IMR-90 (cell line): ENCODE results near the gene TUBA3C. TPM values are rescaled to one million over a fixed set of nuclear protein-coding genes. Genes with fewer than 3 reads are reported as not detected.

Experiments
- ATAC-seq: fragments of 200-7000 bp; cut with Tn5 transposase; 2 replicates; pipeline ENCODE4 v1.9.1; 2020; ENCODE audit warnings: low read depth, mild to moderate bottlenecking, moderate library complexity
- BruUV-seq: library from RNA; stranded (reverse); fragments of 400-500 nt; replicated peaks from 2 replicates; lab custom pipeline; 2021; lab: Mats Ljungman, UMichigan
- CTCF ChIA-PET: fragments of 300-600 bp; formaldehyde crosslinking; extraction: SDS; loops from one replicate; lab custom pipeline; 2021; ENCODE audit warnings: antibody characterized with exemption; lab: Yijun Ruan, JAX
- POLR2A ChIA-PET: fragments of 300-600 bp; sonication (Branson Sonifier 250); formaldehyde crosslinking; loops from one replicate; lab custom pipeline; 2022; ENCODE audit warnings: antibody characterized with exemption; ENCODE audit not compliant: unreplicated experiment; lab: Charles Lee
- DNase-seq: peaks from one replicate; pipeline ENCODE4 v3.0.0; 2013
- H2AFZ ChIP-seq: replicated peaks from 2 replicates; pipeline ENCODE3; 2013; ENCODE audit warnings: low read length, mild to moderate bottlenecking; ENCODE audit not compliant: poor library complexity
- H2AK5ac ChIP-seq: 2 replicates; pipeline ENCODE4 v1.6.1; 2013; ENCODE audit warnings: low read depth, low read length, inconsistent platforms
- H2AK9ac ChIP-seq: replicated peaks from 2 replicates; pipeline ENCODE3; 2013; ENCODE audit warnings: mild to moderate bottlenecking, low read depth, low read length, moderate library complexity; ENCODE audit not compliant: poor library complexity
- H2BK120ac ChIP-seq: 2 replicates; pipeline ENCODE4 v1.6.1; 2013; ENCODE audit warnings: low read depth, low read length, inconsistent platforms
- H2BK15ac ChIP-seq: 3 replicates; pipeline ENCODE4 v1.6.1; 2013; ENCODE audit warnings: low read depth, low read length, inconsistent platforms
- H2BK20ac ChIP-seq: 2 replicates; pipeline ENCODE4 v1.6.1; 2013; ENCODE audit warnings: low read depth, mild to moderate bottlenecking, inconsistent platforms, low read length, moderate library complexity
- H2BK5ac ChIP-seq: 2 replicates; pipeline ENCODE4 v1.6.1; 2013; ENCODE audit warnings: mild to moderate bottlenecking, low read depth, low read length, inconsistent platforms; ENCODE audit not compliant: poor library complexity, severe bottlenecking
- H3K14ac ChIP-seq: replicated peaks from 2 replicates; pipeline ENCODE4 v1.6.1; 2013; ENCODE audit warnings: low read depth, low read length, inconsistent platforms
- H3K18ac ChIP-seq: 2 replicates; pipeline ENCODE4 v1.6.1; 2013; ENCODE audit warnings: low read depth, low read length, control low read depth
- H3K23ac ChIP-seq: 2 replicates; pipeline ENCODE4 v1.6.1; 2013; ENCODE audit warnings: low read depth, low read length, inconsistent platforms
- H3K27ac ChIP-seq: 2 replicates; pipeline ENCODE4 v1.5.1; 2013; ENCODE audit warnings: mild to moderate bottlenecking, control low read depth, low read length; ENCODE audit not compliant: insufficient read depth
- H3K27me3 ChIP-seq: 2 replicates; pipeline ENCODE4 v1.6.1; 2013; ENCODE audit warnings: low read length; ENCODE audit not compliant: control insufficient read depth, insufficient read depth
- H3K36me3 ChIP-seq: 2 replicates; pipeline ENCODE4 v1.6.1; 2013; ENCODE audit warnings: low read length, mixed read lengths; ENCODE audit not compliant: control insufficient read depth, insufficient read depth
- H3K4ac ChIP-seq: 2 replicates; pipeline ENCODE4 v1.6.1; 2013; ENCODE audit warnings: low read depth, low read length, inconsistent platforms
- H3K4me1 ChIP-seq: 2 replicates; pipeline ENCODE4 v1.6.1; 2013; ENCODE audit warnings: low read length, mixed read lengths; ENCODE audit not compliant: control insufficient read depth, insufficient read depth
- H3K4me2 ChIP-seq: 2 replicates; pipeline ENCODE4 v1.6.1; 2013; ENCODE audit warnings: low read depth, mild to moderate bottlenecking, control low read depth, low read length, moderate library complexity
- H3K4me3 ChIP-seq: 2 replicates; pipeline ENCODE4 v1.5.1; 2013; ENCODE audit warnings: low read depth, mild to moderate bottlenecking, control low read depth, low read length, moderate library complexity; ENCODE audit not compliant: insufficient read depth
- H3K56ac ChIP-seq: 2 replicates; pipeline ENCODE4 v1.6.1; 2013; ENCODE audit warnings: low read length, inconsistent platforms; ENCODE audit not compliant: insufficient read depth; ENCODE audit errors: extremely low read depth
- H3K79me1 ChIP-seq, 2 experiments: 2 replicates each; pipeline ENCODE4 v1.6.1; 2013; ENCODE audit warnings: low read length in 2 of 2, inconsistent platforms in 1 of 2, low read depth in 1 of 2
- H3K9ac ChIP-seq: 2 replicates; pipeline ENCODE4 v1.6.1; 2013; ENCODE audit warnings: low read depth, low read length, control low read depth
- H3K9me1 ChIP-seq: 2 replicates; pipeline ENCODE4 v1.6.1; 2013; ENCODE audit warnings: low read length, inconsistent platforms; ENCODE audit not compliant: insufficient read depth
- H3K9me3 ChIP-seq: 2 replicates; pipeline ENCODE4 v1.6.1; 2013; ENCODE audit warnings: low read length; ENCODE audit not compliant: control insufficient read depth, insufficient read depth
- H4K20me1 ChIP-seq: 2 replicates; pipeline ENCODE4 v1.6.1; 2013; ENCODE audit warnings: low read length, inconsistent platforms; ENCODE audit not compliant: insufficient read depth
- H4K5ac ChIP-seq: 2 replicates; pipeline ENCODE4 v1.6.1; 2013; ENCODE audit warnings: mild to moderate bottlenecking, low read depth, low read length, control low read depth
- H4K8ac ChIP-seq, 2 experiments: 2 replicates each; pipeline ENCODE4 v1.6.1; 2013; ENCODE audit warnings: low read depth in 2 of 2, low read length in 2 of 2, control low read depth in 1 of 2, inconsistent platforms in 1 of 2
- H4K91ac ChIP-seq: 2 replicates; pipeline ENCODE4 v1.6.1; 2013; ENCODE audit warnings: low read depth, low read length, inconsistent platforms; ENCODE audit not compliant: insufficient read depth
- BHLHE40 ChIP-seq: fragments of 150-350 bp; IDR thresholded peaks from 2 replicates; pipeline ENCODE4 v1.6.1; 2016; ENCODE audit warnings: mild to moderate bottlenecking, low read depth, low read length
- CEBPB ChIP-seq: IDR thresholded peaks from 2 replicates; pipeline ENCODE4 v1.6.1; 2012; ENCODE audit warnings: low read depth, low read length, improper control_type of control experiment
- CHD1 ChIP-seq: IDR thresholded peaks from 2 replicates; pipeline ENCODE4 v1.6.1; 2012; ENCODE audit warnings: low read depth, low read length, improper control_type of control experiment
- FOS ChIP-seq: fragments of 150-350 bp; IDR thresholded peaks from 2 replicates; pipeline ENCODE4 v1.6.1; 2016; ENCODE audit warnings: low read depth, low read length
- MAFK ChIP-seq: IDR thresholded peaks from 2 replicates; pipeline ENCODE4 v1.6.1; 2012; ENCODE audit warnings: low read depth, low read length, improper control_type of control experiment
- MAZ ChIP-seq: IDR thresholded peaks from 2 replicates; pipeline ENCODE4 v1.6.1; 2012; ENCODE audit warnings: low read depth, mild to moderate bottlenecking, low read length, improper control_type of control experiment, moderate library complexity, borderline replicate concordance
- MXI1 ChIP-seq: IDR thresholded peaks from 2 replicates; pipeline ENCODE4 v1.6.1; 2012; ENCODE audit warnings: low read depth, mild to moderate bottlenecking, low read length, moderate library complexity, borderline replicate concordance
- NFE2L2 ChIP-seq: fragments of 150-350 bp; IDR thresholded peaks from 2 replicates; pipeline ENCODE4 v1.6.1; 2016; ENCODE audit warnings: low read depth, mild to moderate bottlenecking, low read length
- POLR2A ChIP-seq: IDR thresholded peaks from 2 replicates; pipeline ENCODE4 v1.6.1; 2012; ENCODE audit warnings: mild to moderate bottlenecking, low read depth, low read length
- RAD21 ChIP-seq: IDR thresholded peaks from 2 replicates; pipeline ENCODE4 v1.6.1; 2012; ENCODE audit warnings: low read length, improper control_type of control experiment
- RCOR1 ChIP-seq: IDR thresholded peaks from 2 replicates; pipeline ENCODE4 v1.6.1; 2012; ENCODE audit warnings: mild to moderate bottlenecking, low read length, improper control_type of control experiment; ENCODE audit not compliant: insufficient replicate concordance
- RFX5 ChIP-seq: IDR thresholded peaks from 2 replicates; pipeline ENCODE4 v1.8.0; 2012; ENCODE audit warnings: low read depth, mild to moderate bottlenecking, low read length, moderate library complexity
- SMC3 ChIP-seq: fragments of 150-350 bp; IDR thresholded peaks from 2 replicates; pipeline ENCODE4 v1.6.1; 2016; ENCODE audit warnings: low read depth, mild to moderate bottlenecking, antibody characterized with exemption, low read length, moderate library complexity
- WGBS, 2 experiments: methylation state at CpG; one replicate each; pipeline versions ENCODE4 v1.1.5 to v1.1.7; 2013; ENCODE audit warnings: missing lambda C conversion rate in 2 of 2; ENCODE audit not compliant: insufficient read length in 1 of 2; ENCODE audit errors: extremely low coverage in 2 of 2; 5-methylcytosine and 5-hydroxymethylcytosine counted together
- dilution Hi-C: fragments of 300-500 bp; cut with HindIII; formaldehyde crosslinking; loops from one replicate; pipeline ENCODE4 v1.14.3; 2018; ENCODE audit warnings: low sequenced_read_pairs; ENCODE audit not compliant: unreplicated experiment
- in situ Hi-C: fragments of 300-500 bp; cut with MboI; formaldehyde crosslinking; loops from 3 replicates; pipeline ENCODE4 v1.14.3; 2019; ENCODE audit warnings: low sequenced_read_pairs, inconsistent platforms, mixed read lengths
- intact Hi-C: fragments of 100-400 bp; cut with micrococcal nuclease; formaldehyde crosslinking; loops from 2 replicates; pipeline ENCODE4 v1.10.0; 2022
- polyA plus RNA-seq, 3 experiments: library from polyadenylated mRNA; depleted of rRNA; stranded (reverse); fragments of >200 nt; gene quantifications; 2 replicates each; pipeline ENCODE4 v1.2.3, GENCODE V29; 2012; ENCODE audit warnings: low replicate concordance in 1 of 3
- total RNA-seq: library from RNA; depleted of rRNA; stranded (reverse); fragments of >200 nt; gene quantifications from 2 replicates; pipeline ENCODE4 v1.2.3, GENCODE V29; 2012
- TF ChIP-seq, protein P1 (sequence below): fragments of 150-350 bp; IDR thresholded peaks from 2 replicates; pipeline ENCODE4 v1.6.1; 2016; ENCODE audit warnings: low read depth, mild to moderate bottlenecking, low read length, moderate library complexity, borderline replicate concordance
- TF ChIP-seq, protein P2 (sequence below): fragments of 150-350 bp; IDR thresholded peaks from 2 replicates; pipeline ENCODE4 v1.6.1; 2017; ENCODE audit warnings: mild to moderate bottlenecking, antibody characterized with exemption, low read length, low read depth
- TF ChIP-seq, protein P3 (sequence below): conservative IDR thresholded peaks from 2 replicates; pipeline ENCODE4 v1.5.1; 2012; ENCODE audit warnings: mild to moderate bottlenecking, low read depth, low read length, improper control_type of control experiment

TUBA3C gene
- total and polyA plus RNA-seq, 2 of the 4 experiments (the other 2 are of a cell fraction), result not detected

DNA sequence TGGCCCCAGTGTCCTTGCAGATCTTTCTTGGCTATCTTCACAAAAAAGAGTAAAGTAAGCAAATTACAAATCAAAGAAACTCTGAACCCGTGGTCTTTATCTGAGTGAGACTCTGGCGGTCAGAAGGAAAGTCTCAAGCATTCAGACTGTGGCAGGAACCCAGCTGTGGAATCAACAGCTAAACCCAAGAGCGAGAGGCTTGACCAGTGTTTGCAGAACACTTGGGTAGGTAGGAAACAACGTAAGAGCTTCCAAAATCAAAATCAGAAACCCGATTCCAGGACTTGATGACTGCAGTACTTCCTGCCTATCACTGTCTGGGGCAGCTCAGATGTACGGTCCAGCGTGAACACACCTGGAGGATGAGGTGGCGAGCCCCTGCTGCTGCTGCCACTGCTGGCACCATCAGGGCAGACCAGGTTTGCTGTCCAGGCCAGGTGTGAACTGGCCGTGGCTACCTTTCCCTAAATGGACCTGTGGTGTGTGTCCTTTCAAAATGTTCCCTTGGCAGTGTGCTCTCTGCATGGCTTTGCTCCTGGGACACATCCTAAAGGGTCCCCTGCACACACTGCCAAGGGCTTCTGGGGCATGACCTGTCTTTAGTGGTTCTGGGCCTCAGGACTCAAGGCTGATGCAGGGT is 9.5 kb downstream of the TUBA3C start:
- Histone ChIP-seq H4K8ac (no peak overlapping the region), H3K36me3 (no peaks in the 10 kb centered on the region), H2BK20ac (no peak overlapping the region), H3K9ac (no peak overlapping the region), H4K20me1 (no peaks in the 10 kb centered on the region), H3K23ac (no peak overlapping the region), H4K91ac (no peak overlapping the region), H2BK15ac (no peak overlapping the region), H3K9me3 (peaks cover 42% of the 10 kb centered on the region), H2BK5ac (no peak overlapping the region), H3K27me3 (no peaks in the 10 kb centered on the region), H3K56ac (no peak overlapping the region), H4K5ac (no peak overlapping the region), H3K27ac (no peak overlapping the region), H2BK120ac (no peak overlapping the region), H3K79me1 (no peaks in the 10 kb centered on the region), H3K4me2 (no peak overlapping the region), H2AFZ (no peak overlapping the region), H2AK5ac (no peak overlapping the region), H3K4ac (no peak overlapping the region), H3K9me1 (no peaks in the 10 kb centered on the region), H3K4me1 (no peaks in the 10 kb centered on the region), H3K18ac (no peak overlapping the region), H3K4me3 (no peak overlapping the region), H2AK9ac (no peak overlapping the region), H3K14ac (no peak overlapping the region)
- TF ChIP-seq FOS (no peak), RAD21 (no peak), BHLHE40 (no peak), MAZ (no peak), CHD1 (no peak), RCOR1 (no peak), POLR2A (no peak), RFX5 (no peak), MXI1 (no peak), SMC3 (no peak), MAFK (no peak), NFE2L2 (no peak), CEBPB (no peak)
- TF ChIP-seq, protein P1, sequence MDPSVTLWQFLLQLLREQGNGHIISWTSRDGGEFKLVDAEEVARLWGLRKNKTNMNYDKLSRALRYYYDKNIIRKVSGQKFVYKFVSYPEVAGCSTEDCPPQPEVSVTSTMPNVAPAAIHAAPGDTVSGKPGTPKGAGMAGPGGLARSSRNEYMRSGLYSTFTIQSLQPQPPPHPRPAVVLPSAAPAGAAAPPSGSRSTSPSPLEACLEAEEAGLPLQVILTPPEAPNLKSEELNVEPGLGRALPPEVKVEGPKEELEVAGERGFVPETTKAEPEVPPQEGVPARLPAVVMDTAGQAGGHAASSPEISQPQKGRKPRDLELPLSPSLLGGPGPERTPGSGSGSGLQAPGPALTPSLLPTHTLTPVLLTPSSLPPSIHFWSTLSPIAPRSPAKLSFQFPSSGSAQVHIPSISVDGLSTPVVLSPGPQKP, result no peak
- TF ChIP-seq, protein P2, sequence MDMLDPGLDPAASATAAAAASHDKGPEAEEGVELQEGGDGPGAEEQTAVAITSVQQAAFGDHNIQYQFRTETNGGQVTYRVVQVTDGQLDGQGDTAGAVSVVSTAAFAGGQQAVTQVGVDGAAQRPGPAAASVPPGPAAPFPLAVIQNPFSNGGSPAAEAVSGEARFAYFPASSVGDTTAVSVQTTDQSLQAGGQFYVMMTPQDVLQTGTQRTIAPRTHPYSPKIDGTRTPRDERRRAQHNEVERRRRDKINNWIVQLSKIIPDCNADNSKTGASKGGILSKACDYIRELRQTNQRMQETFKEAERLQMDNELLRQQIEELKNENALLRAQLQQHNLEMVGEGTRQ, result no peak
- TF ChIP-seq, protein P3, sequence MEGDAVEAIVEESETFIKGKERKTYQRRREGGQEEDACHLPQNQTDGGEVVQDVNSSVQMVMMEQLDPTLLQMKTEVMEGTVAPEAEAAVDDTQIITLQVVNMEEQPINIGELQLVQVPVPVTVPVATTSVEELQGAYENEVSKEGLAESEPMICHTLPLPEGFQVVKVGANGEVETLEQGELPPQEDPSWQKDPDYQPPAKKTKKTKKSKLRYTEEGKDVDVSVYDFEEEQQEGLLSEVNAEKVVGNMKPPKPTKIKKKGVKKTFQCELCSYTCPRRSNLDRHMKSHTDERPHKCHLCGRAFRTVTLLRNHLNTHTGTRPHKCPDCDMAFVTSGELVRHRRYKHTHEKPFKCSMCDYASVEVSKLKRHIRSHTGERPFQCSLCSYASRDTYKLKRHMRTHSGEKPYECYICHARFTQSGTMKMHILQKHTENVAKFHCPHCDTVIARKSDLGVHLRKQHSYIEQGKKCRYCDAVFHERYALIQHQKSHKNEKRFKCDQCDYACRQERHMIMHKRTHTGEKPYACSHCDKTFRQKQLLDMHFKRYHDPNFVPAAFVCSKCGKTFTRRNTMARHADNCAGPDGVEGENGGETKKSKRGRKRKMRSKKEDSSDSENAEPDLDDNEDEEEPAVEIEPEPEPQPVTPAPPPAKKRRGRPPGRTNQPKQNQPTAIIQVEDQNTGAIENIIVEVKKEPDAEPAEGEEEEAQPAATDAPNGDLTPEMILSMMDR, result no peak
- ChIA-PET POLR2A (no interaction called here), CTCF (no interaction called here)
- intact Hi-C loops, result no loop called here
- dilution Hi-C loops, result no loop called here
- no peak for DNase-seq
- ATAC-seq, result no peak
- no TSS peak for BruUV-seq
- WGBS, 2 experiments, result 14% methylated on average over 1 of the region's 9 CpGs; no CpG with 5 or more reads in 1 of the 2 experiments
- in situ Hi-C loops, result no loop called here
